ENCODE data around the gene SNX25. TPM values are rescaled to one million over a fixed set of nuclear protein-coding genes. Genes with fewer than 3 reads are reported as not detected.
A peak's percentile ranks its signal among the peaks of the same experiment; 100 is the strongest.

The SNX25 gene
- total RNA-seq, 4 donors from 2014 or later = 12.4 to 92.4 (median 17.8) TPM

DNA sequence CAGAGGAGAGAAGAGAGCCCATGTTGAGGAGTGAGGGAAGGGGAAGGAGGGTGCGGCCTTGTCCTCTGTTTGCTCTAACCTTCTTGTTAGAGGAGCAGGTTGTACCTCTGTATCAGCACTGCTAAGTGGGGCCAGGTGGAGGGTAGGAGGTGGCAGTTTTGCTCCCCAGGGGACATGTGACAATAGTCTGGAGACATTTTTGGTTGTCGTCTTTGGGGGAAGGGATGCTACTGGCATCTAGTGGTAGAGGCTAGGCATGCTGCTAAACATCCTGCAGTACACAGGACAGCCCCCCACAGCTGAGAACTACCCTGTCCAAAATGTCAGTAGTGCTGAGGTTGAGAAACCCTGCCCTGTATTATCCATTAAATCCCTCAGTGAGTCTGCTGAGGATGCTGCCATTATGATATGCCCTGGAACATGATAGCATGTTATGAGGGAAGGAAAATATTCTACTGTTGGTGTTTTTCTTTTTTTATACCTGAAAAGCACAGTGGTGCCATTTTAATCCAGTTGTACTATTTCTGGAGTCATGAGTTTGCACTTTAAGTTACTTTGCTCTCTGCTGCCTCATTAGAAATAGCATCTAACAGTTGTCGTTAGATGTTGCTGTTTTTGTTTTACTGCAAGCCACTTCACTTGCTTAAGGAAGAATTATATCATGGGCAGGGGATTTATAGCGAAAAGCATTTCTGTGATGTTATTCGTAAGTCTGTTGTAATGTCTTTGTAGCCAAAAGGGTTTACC lies 95.7 kb downstream of the SNX25 start:
- Histone ChIP-seq H3K36me3 (no peaks in the 10 kb centered on the region), H3K9me3 (no peaks in the 10 kb centered on the region), H3K4me1 (peaks cover 0 to 12% (median 0%) of the 10 kb centered on the region in 4 donors), H3K4me3 (no peak overlapping the region), H3K27me3 (no peaks in the 10 kb centered on the region), H3K27ac (no peak overlapping the region)
- no peak for TF ChIP-seq POLR2A (IDR thresholded peaks at IDR 0.05)
- TF ChIP-seq, protein P1, sequence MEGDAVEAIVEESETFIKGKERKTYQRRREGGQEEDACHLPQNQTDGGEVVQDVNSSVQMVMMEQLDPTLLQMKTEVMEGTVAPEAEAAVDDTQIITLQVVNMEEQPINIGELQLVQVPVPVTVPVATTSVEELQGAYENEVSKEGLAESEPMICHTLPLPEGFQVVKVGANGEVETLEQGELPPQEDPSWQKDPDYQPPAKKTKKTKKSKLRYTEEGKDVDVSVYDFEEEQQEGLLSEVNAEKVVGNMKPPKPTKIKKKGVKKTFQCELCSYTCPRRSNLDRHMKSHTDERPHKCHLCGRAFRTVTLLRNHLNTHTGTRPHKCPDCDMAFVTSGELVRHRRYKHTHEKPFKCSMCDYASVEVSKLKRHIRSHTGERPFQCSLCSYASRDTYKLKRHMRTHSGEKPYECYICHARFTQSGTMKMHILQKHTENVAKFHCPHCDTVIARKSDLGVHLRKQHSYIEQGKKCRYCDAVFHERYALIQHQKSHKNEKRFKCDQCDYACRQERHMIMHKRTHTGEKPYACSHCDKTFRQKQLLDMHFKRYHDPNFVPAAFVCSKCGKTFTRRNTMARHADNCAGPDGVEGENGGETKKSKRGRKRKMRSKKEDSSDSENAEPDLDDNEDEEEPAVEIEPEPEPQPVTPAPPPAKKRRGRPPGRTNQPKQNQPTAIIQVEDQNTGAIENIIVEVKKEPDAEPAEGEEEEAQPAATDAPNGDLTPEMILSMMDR (IDR thresholded peaks at IDR 0.05) = peak in 4 of 6 experiments; percentile 26 to 33 (median 28)
- peak in 1 of 3 donors; percentile 51 for DNase-seq

DNA sequence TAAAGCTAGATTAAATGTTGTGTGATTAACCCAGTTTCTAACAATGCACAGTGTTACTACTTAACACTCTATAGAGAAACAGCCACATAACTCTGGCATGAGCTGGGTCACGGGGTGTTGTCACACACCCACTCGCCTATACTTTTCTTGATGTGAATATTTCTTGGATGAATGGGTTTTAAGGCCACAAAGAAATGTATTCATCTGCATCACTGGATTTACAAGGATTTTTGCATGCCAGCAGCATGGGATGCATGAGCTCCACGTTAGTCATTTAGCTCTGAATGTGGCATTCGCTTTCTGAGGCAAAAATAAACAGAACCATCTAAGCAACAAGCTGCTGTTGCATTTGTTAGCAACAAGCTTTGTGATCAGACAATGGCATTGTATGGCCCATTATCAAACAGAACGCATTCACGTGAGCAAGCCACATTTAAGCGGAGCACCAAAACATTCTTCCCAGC lies 96.6 kb downstream of the SNX25 start:
- Histone ChIP-seq H3K27ac (no peak overlapping the region), H3K4me1 (peaks cover 0 to 12% (median 0%) of the 10 kb centered on the region in 4 donors), H3K9me3 (no peaks in the 10 kb centered on the region), H3K27me3 (no peaks in the 10 kb centered on the region), H3K36me3 (peaks cover 0 to 5% (median 0%) of the 10 kb centered on the region in 3 donors), H3K4me3 (no peak overlapping the region)
- TF ChIP-seq POLR2A (IDR thresholded peaks at IDR 0.05) = no peak
- TF ChIP-seq, protein P1 (IDR thresholded peaks at IDR 0.05) = no peak
- no peak for DNase-seq

DNA sequence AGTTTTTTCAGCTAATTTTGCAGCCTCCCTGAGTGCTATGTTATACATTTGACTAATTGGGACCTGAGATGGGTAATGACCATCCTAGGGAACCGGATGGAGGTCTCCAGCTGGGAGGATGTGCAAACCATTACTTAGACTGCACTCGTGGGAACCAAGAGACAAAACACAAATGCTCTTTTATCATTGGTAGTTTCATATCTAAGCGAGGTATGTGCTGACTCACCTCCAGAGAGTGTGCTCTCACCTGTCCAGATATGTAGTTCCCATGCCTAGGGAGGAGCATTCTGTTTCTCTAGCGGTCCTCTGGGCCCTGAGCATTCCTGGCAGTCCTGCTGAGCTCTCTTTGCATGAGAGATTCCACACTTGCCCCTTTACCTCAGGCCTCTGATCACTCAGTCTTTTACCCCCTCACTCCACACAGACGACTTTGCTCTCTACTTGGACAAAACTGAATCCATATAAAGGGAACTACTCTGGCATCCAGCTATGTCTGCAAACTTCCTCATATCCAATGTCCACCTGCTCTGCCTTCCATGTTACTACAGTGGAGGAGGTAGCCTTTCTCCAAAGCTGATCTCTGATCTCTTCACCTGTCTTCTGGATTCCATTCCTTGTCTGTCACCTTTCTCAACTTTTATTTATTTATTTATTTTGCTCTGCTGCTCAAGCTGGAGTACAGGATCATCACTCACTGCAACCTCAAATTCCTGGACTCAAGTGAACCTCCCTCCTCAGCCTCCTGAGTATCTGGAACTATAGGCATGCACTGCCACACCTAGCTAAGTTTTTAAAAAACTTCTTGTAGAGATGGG lies 97.9 kb downstream of the SNX25 start:
- DNase-seq = no peak
- H3K27me3 ChIP-seq = no peaks in the 10 kb centered on the region
- no peak overlapping the region for H3K27ac ChIP-seq
- H3K4me1 ChIP-seq = peaks cover 0 to 12% (median 0%) of the 10 kb centered on the region in 4 donors
- H3K9me3 ChIP-seq = no peaks in the 10 kb centered on the region
- H3K36me3 ChIP-seq = peaks cover 0 to 17% (median 0%) of the 10 kb centered on the region in 3 donors
- no peak overlapping the region for H3K4me3 ChIP-seq
- TF ChIP-seq POLR2A (IDR thresholded peaks at IDR 0.05) = no peak
- TF ChIP-seq, protein P1 (IDR thresholded peaks at IDR 0.05) = no peak

DNA sequence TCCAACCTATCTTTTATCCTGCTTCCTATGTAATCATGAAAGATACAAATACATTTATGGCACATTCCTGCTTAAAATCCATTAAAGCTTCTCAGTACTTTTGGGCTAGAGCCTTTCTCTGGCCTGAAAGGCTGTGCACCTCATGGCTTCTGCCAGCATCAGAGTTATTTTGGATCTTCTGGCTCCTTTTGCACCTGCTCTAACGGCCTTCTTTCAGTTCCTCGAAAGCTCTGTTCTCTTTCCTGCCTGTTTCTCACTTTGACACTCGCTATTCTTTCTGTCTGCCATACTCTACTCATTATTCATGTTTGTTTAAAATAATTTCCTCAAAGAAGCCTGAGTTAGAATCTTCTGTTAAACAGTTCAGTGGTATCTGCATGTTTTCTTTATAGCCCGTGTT lies 100.4 kb downstream of the SNX25 start:
- TF ChIP-seq, protein P1 (IDR thresholded peaks at IDR 0.05) = no peak
- no peak for TF ChIP-seq POLR2A (IDR thresholded peaks at IDR 0.05)
- peaks cover 0 to 28% (median 0%) of the 10 kb centered on the region in 3 donors for H3K36me3 ChIP-seq

DNA sequence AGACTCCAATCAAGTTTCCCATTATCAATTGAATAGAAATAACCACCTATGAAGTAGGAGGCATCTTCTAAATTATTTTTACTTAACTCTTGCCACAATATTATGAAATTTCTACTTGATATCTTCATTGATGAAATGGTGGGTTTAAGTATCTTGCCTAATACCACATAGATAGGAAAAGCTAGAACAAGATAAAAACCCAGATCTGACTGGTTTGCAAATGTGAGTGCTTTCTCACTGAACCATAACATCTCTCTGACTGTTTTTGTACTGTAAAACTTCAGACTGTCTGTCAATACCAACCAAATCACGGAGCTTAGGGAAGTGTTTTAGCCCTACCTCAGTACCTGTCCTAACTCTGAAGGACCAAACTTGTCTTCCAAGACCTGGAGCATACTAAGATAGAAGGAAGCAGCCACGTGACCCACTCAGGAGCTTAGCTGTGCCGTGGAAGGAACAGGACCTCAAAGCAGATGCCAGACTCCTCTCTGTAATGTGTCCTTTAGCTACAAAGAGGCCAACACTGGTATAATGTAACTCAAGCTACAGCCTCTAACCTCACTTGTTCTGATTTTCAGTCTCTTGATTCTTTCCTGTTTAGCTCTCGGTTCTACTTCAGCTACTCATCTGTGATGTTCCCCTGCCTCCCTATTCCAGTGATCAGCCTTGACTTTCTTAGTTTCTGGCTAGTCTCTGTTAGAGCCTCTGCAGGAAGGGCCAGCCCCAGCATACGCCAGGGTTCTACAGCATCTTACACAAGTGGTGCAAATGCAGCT lies 101.9 kb downstream of the SNX25 start:
- Histone ChIP-seq H3K9me3 (no peaks in the 10 kb centered on the region), H3K4me3 (no peak overlapping the region), H3K36me3 (peaks cover 0 to 28% (median 0%) of the 10 kb centered on the region in 3 donors), H3K27me3 (no peaks in the 10 kb centered on the region), H3K27ac (no peak overlapping the region), H3K4me1 (no peaks in the 10 kb centered on the region)
- DNase-seq = no peak
- TF ChIP-seq POLR2A (IDR thresholded peaks at IDR 0.05) = no peak
- TF ChIP-seq, protein P1 (IDR thresholded peaks at IDR 0.05) = no peak

More for the DNA sequence above, 100.4 kb downstream of the SNX25 start:
- DNase-seq = no peak
- no peaks in the 10 kb centered on the region for H3K9me3 ChIP-seq
- no peaks in the 10 kb centered on the region for H3K27me3 ChIP-seq
- H3K27ac ChIP-seq = no peak overlapping the region
- H3K4me1 ChIP-seq = peaks cover 0 to 3% (median 0%) of the 10 kb centered on the region in 4 donors
- no peak overlapping the region for H3K4me3 ChIP-seq

Data from Peyer's patch (tissue), 4 donors.